Upper lobe of left lung (tissue), 4 donors: Measurements from ENCODE around the gene PCDHGB7.

ENCODE experiments used
- POLR2A ChIP-seq, 4 donors: fragments of 450-650 bp; IDR thresholded peaks; one replicate each; pipeline ENCODE4 v1.5.1; 2016 to 2017; ENCODE audit warnings: antibody characterized with exemption in 4 of 4, mild to moderate bottlenecking in 2 of 4
- TF ChIP-seq, protein P1 (sequence below), 6 experiments: fragments of 450-650 bp in 4 of 6; fragments of 200-600 bp in 2 of 6; sonication (generic) in 2 of 6; IDR thresholded peaks; one replicate each; pipeline ENCODE4 v1.5.1; 2016 to 2019; ENCODE audit warnings: antibody characterized with exemption in 6 of 6

DNA sequence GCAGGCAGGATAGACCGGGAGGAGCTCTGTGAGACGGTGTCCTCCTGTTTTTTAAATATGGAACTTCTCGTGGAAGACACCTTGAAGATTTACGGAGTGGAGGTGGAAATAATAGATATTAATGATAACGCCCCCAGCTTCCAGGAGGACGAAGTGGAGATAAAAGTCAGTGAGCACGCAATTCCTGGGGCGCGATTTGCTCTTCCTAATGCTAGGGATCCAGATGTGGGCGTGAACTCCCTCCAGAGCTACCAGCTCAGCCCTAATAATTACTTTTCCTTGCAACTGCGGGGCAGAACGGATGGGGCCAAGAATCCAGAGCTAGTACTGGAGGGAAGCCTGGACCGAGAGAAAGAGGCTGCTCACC lies 4.0 kb downstream of the PCDHGB7 start:
- TF ChIP-seq, protein P1, sequence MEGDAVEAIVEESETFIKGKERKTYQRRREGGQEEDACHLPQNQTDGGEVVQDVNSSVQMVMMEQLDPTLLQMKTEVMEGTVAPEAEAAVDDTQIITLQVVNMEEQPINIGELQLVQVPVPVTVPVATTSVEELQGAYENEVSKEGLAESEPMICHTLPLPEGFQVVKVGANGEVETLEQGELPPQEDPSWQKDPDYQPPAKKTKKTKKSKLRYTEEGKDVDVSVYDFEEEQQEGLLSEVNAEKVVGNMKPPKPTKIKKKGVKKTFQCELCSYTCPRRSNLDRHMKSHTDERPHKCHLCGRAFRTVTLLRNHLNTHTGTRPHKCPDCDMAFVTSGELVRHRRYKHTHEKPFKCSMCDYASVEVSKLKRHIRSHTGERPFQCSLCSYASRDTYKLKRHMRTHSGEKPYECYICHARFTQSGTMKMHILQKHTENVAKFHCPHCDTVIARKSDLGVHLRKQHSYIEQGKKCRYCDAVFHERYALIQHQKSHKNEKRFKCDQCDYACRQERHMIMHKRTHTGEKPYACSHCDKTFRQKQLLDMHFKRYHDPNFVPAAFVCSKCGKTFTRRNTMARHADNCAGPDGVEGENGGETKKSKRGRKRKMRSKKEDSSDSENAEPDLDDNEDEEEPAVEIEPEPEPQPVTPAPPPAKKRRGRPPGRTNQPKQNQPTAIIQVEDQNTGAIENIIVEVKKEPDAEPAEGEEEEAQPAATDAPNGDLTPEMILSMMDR (IDR thresholded peaks at IDR 0.05), result no peak
- no peak for TF ChIP-seq POLR2A (IDR thresholded peaks at IDR 0.05)
